ENCODE results near the gene ARHGEF7.

ARHGEF7 gene

DNA sequence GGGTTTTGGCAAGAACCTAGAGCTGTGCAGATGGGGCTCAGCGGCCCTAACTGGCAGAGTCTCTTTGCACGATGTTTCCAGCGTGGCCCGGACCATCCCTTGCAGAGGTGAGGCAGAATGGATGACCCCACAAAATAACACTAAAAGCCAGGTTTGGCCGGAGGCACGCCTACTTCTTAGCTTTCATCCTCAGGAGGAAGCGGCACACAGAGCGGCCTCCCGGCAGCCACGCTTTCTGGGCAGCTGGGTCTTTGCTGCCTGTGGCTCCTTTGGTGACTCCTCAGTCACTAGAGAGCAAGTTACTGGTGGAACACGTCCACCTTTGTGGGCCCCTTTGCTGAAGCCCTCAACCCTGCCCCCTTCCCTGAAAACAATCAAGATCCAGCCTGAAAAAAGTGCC, 230.6 kb downstream of the ARHGEF7 start:
- no peak for DNase-seq (ENCODE audit: low spot score)

DNA sequence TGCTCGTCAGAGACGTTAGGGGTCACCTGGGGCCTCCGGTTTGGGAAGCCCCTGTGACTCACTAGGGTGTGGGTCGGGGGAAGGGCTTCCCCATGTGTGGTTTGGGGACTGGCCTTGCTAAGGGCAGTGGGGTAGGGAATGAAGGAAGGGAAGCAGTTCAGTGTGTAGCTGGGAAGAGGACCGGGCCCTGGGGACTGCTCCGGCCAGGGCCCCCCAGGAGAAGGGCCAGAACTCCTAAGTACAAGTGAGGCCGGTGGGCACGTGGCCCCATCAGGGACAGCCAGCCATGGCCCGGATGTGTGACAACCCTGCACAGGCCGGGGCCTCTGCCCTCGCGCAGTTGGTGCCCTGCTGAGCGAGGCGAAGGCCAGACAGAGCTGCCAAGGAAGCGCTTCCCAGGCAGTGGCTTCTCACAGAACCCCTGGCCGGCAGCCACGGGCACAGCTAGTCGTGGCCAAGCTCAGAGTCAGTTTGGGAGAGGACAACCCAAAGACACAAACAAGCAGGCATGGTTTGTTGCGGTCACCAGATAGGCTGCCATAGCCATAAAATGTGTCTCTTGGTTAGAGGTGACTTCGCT, 231.1 kb downstream of the ARHGEF7 start:
- no peak for DNase-seq (ENCODE audit: low spot score)

DNA sequence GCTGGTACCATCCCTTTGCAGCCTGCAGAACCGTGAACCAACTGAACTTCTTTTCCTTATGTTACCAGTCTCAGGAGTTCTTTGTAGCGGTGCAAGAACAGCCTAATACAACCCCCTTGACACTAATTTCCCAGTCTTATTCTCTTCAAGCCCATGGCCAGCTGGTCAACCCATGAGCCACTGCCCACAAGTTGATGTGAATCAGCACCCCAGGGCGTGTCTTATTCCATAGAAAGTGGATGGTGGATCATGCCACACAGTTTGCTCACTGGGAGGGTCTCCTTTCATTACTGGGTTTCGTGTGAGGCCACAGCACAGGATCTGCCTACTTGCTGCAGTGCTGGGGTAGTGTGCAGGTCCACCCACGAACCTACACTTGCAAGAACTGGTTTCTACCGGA, 232.3 kb downstream of the ARHGEF7 start:
- DNase-seq (ENCODE audit: low spot score): no peak

DNA sequence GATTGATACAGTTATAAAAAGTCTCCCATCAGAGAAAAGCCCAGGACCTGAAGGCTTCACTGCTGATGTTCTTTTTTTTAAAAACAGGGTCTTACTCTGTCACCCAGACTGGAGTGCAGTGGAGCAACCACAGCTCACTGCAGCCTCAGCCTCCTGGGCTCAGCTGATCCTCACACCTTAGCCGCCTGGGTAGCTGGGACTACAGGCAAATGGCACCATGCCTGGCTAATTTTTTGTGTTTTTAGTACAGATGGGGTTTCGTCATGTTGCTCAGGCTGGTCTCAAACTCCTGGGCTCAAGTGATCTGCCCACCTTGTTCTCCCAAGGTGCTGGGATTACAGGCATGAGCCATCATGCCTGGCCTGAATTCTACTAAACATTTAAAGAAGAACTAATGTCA, 238.4 kb downstream of the ARHGEF7 start:
- DNase-seq (ENCODE audit: low spot score): no peak

DNA sequence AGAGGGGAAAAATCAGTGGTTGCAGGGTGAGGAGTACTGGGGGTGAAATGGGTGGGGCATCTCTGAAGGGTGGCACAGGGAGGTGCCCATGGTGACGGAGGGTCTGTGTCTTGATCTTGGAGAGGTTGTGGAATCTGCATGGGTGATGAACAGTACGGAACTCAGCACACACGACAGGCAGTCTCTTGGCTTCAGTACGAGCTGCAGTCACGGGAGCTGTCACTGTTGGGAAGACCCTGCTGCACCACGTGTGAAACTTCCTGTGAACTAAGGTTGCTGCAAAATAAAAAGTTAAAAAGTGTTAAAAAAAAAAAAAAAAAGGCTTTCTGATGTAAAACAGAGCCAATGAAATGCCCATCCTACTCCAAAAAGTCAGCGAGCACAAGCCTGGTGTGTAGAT, 239.7 kb downstream of the ARHGEF7 start:
- DNase-seq (ENCODE audit: low spot score): no peak

Measured in CD4-positive, alpha-beta T cell treated with Interleukin-6 at 100 ng/mL for 8 hours (primary cell).